Measurements from ENCODE around the gene CNGB1.

Gene CNGB1

GRCh38 chr16:57888128-57888527 lies 82.8 kb downstream of the CNGB1 start:
- H2AFZ ChIP-seq (ENCODE audit: low read length) = no peak overlapping the region
- no peaks in the 10 kb centered on the region for H3K36me3 ChIP-seq (ENCODE audit: insufficient read depth, low read length)
- H3K27me3 ChIP-seq (ENCODE audit: insufficient read depth, low read length, poor library complexity, severe bottlenecking) = no peaks in the 10 kb centered on the region
- H3K4me3 ChIP-seq (ENCODE audit: low read length, poor library complexity, severe bottlenecking) = no peak overlapping the region
- no peak overlapping the region for H3K4me2 ChIP-seq (ENCODE audit: low read depth, low read length, poor library complexity, severe bottlenecking)
- no peak for TF ChIP-seq EZH2phosphoT487 (IDR thresholded peaks at IDR 0.05; ENCODE audit: borderline replicate concordance)
- no peak for TF ChIP-seq CTCF (conservative IDR thresholded peaks at IDR 0.05; ENCODE audit: low read length)
- no peaks in the 10 kb centered on the region for H3K9me3 ChIP-seq (ENCODE audit: insufficient read depth, low read depth, low read length)
- no peak overlapping the region for H3K9ac ChIP-seq (ENCODE audit: low read depth, low read length, poor library complexity, severe bottlenecking)
- no peaks in the 10 kb centered on the region for H3K9me2 ChIP-seq (replicated peaks; ENCODE audit: low read depth, low read length)
- no peaks in the 10 kb centered on the region for H4K20me1 ChIP-seq (ENCODE audit: insufficient read depth, low read length, poor library complexity, severe bottlenecking)
- no peaks in the 10 kb centered on the region for H3K79me2 ChIP-seq (ENCODE audit: insufficient read depth, low read length)
- peaks cover 5% of the 10 kb centered on the region for H3K4me1 ChIP-seq (ENCODE audit: insufficient read depth, low read length, poor library complexity, severe bottlenecking)
- no peaks in the 10 kb centered on the region for H3F3A ChIP-seq (ENCODE audit: low read depth)

GRCh38 chr16:57887711-57888110 lies 83.2 kb downstream of the CNGB1 start:
- H3K4me3 ChIP-seq (ENCODE audit: low read length, poor library complexity, severe bottlenecking) = no peak overlapping the region
- no peak overlapping the region for H3K4me2 ChIP-seq (ENCODE audit: low read depth, low read length, poor library complexity, severe bottlenecking)
- H3K9ac ChIP-seq (ENCODE audit: low read depth, low read length, poor library complexity, severe bottlenecking) = no peak overlapping the region
- no peaks in the 10 kb centered on the region for H3K9me2 ChIP-seq (replicated peaks; ENCODE audit: low read depth, low read length)
- H3K36me3 ChIP-seq (ENCODE audit: insufficient read depth, low read length) = no peaks in the 10 kb centered on the region
- TF ChIP-seq CTCF (conservative IDR thresholded peaks at IDR 0.05; ENCODE audit: low read length) (no peak), EZH2phosphoT487 (IDR thresholded peaks at IDR 0.05; ENCODE audit: borderline replicate concordance) (no peak)
- H3K79me2 ChIP-seq (ENCODE audit: insufficient read depth, low read length) = no peaks in the 10 kb centered on the region
- peaks cover 5% of the 10 kb centered on the region for H3K4me1 ChIP-seq (ENCODE audit: insufficient read depth, low read length, poor library complexity, severe bottlenecking)
- H3K9me3 ChIP-seq (ENCODE audit: insufficient read depth, low read depth, low read length) = no peaks in the 10 kb centered on the region
- no peaks in the 10 kb centered on the region for H3K27me3 ChIP-seq (ENCODE audit: insufficient read depth, low read length, poor library complexity, severe bottlenecking)
- H3F3A ChIP-seq (ENCODE audit: low read depth) = no peaks in the 10 kb centered on the region
- H4K20me1 ChIP-seq (ENCODE audit: insufficient read depth, low read length, poor library complexity, severe bottlenecking) = no peaks in the 10 kb centered on the region
- no peak overlapping the region for H2AFZ ChIP-seq (ENCODE audit: low read length)

- Histone ChIP-seq H4K20me1 (ENCODE audit: insufficient read depth, low read length, poor library complexity, severe bottlenecking) (no peaks in the 10 kb centered on the region), H3K9me2 (replicated peaks; ENCODE audit: low read depth, low read length) (no peaks in the 10 kb centered on the region), H3K36me3 (ENCODE audit: insufficient read depth, low read length) (no peaks in the 10 kb centered on the region), H3F3A (ENCODE audit: low read depth) (no peaks in the 10 kb centered on the region), H3K9me3 (ENCODE audit: insufficient read depth, low read depth, low read length) (no peaks in the 10 kb centered on the region), H2AFZ (ENCODE audit: low read length) (no peak overlapping the region), H3K27me3 (ENCODE audit: insufficient read depth, low read length, poor library complexity, severe bottlenecking) (no peaks in the 10 kb centered on the region), H3K4me1 (ENCODE audit: insufficient read depth, low read length, poor library complexity, severe bottlenecking) (peaks cover 5% of the 10 kb centered on the region), H3K4me2 (ENCODE audit: low read depth, low read length, poor library complexity, severe bottlenecking) (no peak overlapping the region), H3K9ac (ENCODE audit: low read depth, low read length, poor library complexity, severe bottlenecking) (no peak overlapping the region), H3K79me2 (ENCODE audit: insufficient read depth, low read length) (no peaks in the 10 kb centered on the region), H3K4me3 (ENCODE audit: low read length, poor library complexity, severe bottlenecking) (no peak overlapping the region)
- TF ChIP-seq CTCF (conservative IDR thresholded peaks at IDR 0.05; ENCODE audit: low read length) (no peak), EZH2phosphoT487 (IDR thresholded peaks at IDR 0.05; ENCODE audit: borderline replicate concordance) (no peak)
Observed at GRCh38 chr16:57886427-57886826, 84.5 kb downstream of the CNGB1 start.

Data from Loucy (cell line).